ENCODE measurements around the gene ATP6V0C. TPM values are rescaled to one million over a fixed set of nuclear protein-coding genes. Genes with fewer than 3 reads are reported as not detected.

ATP6V0C gene
- total and polyA plus RNA-seq, 9 donors: 34.8 to 143 (median 119) TPM

DNA sequence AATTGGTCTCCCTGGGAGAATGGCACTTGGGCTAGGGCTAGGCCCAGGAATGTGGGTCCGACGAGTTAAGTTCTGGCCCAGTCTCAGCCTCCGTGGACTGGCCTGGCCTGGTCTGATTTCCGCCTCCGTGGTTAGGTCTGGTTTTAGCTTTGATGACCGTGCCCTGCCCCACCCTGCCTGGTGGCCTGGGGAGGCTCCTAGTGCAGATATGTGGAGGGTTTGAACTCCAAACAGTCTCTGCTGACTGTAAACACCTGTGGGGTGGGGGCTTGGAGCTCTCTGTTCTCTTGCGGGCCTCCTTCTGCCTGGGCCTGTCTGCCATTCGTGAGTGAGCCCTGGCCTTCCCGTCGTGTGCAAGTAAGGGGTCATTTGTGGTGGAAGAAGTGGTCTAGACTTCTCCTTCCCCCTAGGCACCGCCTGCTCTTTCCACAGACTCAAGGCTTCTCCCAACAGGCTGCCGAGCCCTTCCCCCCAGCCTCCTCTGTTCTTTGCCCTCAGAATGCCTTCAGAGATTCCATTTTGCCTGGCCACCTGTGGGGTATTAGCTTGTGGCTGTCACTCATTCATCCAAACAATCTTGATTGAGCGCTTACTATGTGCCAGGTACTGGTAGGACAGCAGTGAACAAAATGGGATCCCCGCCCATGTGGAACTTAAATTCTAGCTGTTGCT, 1.6 kb downstream of the ATP6V0C start:
- H3K9me3 ChIP-seq: no peaks in the 10 kb centered on the region
- H3K27me3 ChIP-seq: no peaks in the 10 kb centered on the region
- intact Hi-C loops (cut with DNase I): no loop called here
- no peaks in the 10 kb centered on the region for H3K36me3 ChIP-seq
- TF ChIP-seq EP300 (IDR thresholded peaks at IDR 0.05) (no peak), POLR2A (IDR thresholded peaks at IDR 0.05) (no peak)
- TF ChIP-seq, protein P1, sequence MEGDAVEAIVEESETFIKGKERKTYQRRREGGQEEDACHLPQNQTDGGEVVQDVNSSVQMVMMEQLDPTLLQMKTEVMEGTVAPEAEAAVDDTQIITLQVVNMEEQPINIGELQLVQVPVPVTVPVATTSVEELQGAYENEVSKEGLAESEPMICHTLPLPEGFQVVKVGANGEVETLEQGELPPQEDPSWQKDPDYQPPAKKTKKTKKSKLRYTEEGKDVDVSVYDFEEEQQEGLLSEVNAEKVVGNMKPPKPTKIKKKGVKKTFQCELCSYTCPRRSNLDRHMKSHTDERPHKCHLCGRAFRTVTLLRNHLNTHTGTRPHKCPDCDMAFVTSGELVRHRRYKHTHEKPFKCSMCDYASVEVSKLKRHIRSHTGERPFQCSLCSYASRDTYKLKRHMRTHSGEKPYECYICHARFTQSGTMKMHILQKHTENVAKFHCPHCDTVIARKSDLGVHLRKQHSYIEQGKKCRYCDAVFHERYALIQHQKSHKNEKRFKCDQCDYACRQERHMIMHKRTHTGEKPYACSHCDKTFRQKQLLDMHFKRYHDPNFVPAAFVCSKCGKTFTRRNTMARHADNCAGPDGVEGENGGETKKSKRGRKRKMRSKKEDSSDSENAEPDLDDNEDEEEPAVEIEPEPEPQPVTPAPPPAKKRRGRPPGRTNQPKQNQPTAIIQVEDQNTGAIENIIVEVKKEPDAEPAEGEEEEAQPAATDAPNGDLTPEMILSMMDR (IDR thresholded peaks at IDR 0.05): no peak
- H3K27ac ChIP-seq: peak overlapping the region in 1 of 2 donors; percentile 96
- peaks cover 30% of the 10 kb centered on the region for H3K4me1 ChIP-seq (ENCODE audit: insufficient read depth)
- DNase-seq: peak in 4 of 5 donors; percentile 7 to 38 (median 26)
- H3K4me3 ChIP-seq: peak overlapping the region; percentile 92
- 21 to 26% (median 21%) methylated on average over 14 of the region's 14 CpGs for WGBS, 3 donors

DNA sequence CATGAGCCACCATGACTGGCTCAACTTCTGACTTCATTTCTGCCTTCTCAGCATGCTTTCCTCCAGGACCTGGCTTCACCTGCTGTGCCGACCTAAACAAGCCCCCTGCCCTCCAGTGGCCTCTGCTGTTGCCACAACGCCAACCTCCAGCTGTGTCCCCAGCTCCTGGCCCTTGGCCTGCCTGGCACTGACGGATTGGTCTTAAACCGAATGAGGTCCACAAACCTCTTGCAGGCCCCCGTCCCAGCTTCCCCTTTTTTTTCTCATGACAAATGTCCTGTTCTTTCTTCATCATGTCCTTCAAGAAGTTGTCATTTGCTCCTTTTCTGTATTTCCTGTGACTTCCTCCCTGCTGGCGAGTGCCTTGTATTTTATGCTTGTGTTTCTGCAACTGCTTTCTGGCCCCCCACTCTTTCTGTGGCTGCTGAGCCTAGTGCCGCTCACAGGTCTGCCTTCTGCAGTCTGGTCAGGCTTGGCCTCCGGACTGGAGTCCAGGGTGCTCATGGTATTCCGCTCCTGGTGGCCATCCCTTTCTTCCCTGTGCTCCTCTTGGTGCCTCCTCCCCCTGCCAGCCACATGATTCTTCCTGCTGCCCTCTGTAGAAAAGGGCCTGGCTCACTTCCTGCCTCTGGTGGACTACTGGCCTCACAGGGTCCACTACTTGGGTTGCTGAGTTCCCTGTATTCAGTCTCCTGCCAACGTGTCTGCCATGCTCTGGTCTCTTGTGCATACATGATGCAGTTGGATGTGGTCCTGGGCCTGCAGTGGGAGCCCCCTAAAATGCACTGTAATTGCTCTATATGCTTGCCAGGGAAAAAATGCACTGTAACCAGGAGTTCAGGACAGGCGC, 2.9 kb downstream of the ATP6V0C start:
- Histone ChIP-seq H3K4me1 (ENCODE audit: insufficient read depth) (peaks cover 35% of the 10 kb centered on the region), H3K9me3 (no peaks in the 10 kb centered on the region), H3K27me3 (no peaks in the 10 kb centered on the region), H3K27ac (no peak overlapping the region), H3K36me3 (no peaks in the 10 kb centered on the region), H3K4me3 (no peak overlapping the region)
- peak in 1 of 5 donors; percentile 39 for DNase-seq
- TF ChIP-seq POLR2A (IDR thresholded peaks at IDR 0.05): no peak
- no peak for TF ChIP-seq EP300 (IDR thresholded peaks at IDR 0.05)
- TF ChIP-seq, protein P1 (IDR thresholded peaks at IDR 0.05): no peak
- 66 to 70% (median 67%) methylated on average over 11 of the region's 11 CpGs for WGBS, 3 donors
- intact Hi-C loops (cut with DNase I): no loop called here

DNA sequence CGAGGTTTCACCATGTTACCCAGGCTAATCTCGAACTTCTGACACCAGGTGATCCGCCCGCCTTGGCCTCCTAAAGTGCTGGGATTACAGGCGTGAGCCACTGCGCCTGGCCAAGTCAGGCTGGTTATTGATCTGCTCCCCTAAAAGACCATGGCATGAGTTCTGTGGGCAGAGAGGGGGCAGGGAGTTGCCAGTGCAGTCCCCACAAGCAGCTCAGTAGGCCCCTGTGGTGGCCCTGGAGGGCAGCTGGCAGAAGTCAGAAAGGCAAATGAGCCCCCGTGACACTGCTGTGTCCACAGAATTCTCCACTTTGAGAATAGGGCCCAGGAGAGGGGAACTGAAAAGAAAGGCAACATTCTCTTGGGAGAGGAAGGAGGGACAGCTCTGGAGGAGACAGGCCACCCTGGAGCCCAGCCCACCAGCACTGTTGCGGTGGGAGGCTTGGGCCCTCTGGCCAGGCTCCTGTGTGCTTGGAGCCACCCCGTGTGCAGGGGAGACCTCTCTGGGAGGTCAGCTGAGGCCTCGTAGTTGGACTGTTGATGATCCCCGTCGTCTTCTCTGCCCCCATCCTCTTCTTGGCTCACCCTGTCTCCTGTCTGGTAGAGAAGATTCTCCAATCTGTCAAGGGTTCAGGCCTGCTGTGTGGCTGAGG, 4.3 kb downstream of the ATP6V0C start:
- H3K4me3 ChIP-seq: no peak overlapping the region

More for the DNA sequence above, 4.3 kb downstream of the ATP6V0C start:
- DNase-seq: peak in 2 of 5 donors; percentile 10 to 16
- intact Hi-C loops (cut with DNase I): no loop called here
- no peak for TF ChIP-seq EP300 (IDR thresholded peaks at IDR 0.05)
- no peak for TF ChIP-seq POLR2A (IDR thresholded peaks at IDR 0.05)
- TF ChIP-seq, protein P1 (IDR thresholded peaks at IDR 0.05): no peak
- Histone ChIP-seq H3K4me1 (ENCODE audit: insufficient read depth) (peaks cover 35% of the 10 kb centered on the region), H3K27ac (no peak overlapping the region), H3K27me3 (no peaks in the 10 kb centered on the region), H3K36me3 (no peaks in the 10 kb centered on the region), H3K9me3 (no peaks in the 10 kb centered on the region)
- WGBS, 3 donors: 67 to 71% (median 67%) methylated on average over 12 of the region's 12 CpGs

All from ovary (tissue), 9 donors.